ENCODE results near the gene MANSC4.
A peak's percentile ranks its signal among the peaks of the same experiment; 100 is the strongest.
"Not testable (repeated sequence)": the region's sequence is repeated elsewhere in the genome, so short reads cannot be mapped to it uniquely, and the experiment has no call there.

Gene MANSC4

GRCh38 chr12:27743601-27744000 lies 36.4 kb downstream of the MANSC4 start:
- Histone ChIP-seq H3K4me3 (ENCODE audit: low read depth, low read length) (no peak overlapping the region), H3K27ac (no peak overlapping the region), H3K4me2 (ENCODE audit: low read length) (no peak overlapping the region), H2AFZ (no peak overlapping the region), H3K79me2 (peaks cover 5% of the 10 kb centered on the region), H3K27me3 (ENCODE audit: control insufficient read depth, insufficient read depth, low read length) (no peaks in the 10 kb centered on the region), H3K9me3 (ENCODE audit: control insufficient read depth, low read length) (no peaks in the 10 kb centered on the region), H3K36me3 (ENCODE audit: control insufficient read depth, insufficient read depth, low read length) (no peaks in the 10 kb centered on the region), H3K9ac (no peak overlapping the region), H3K4me1 (no peaks in the 10 kb centered on the region)
- TF ChIP-seq CTCF (IDR thresholded peaks at IDR 0.05), result no peak

GRCh38 chr12:27734321-27734720 lies 45.7 kb downstream of the MANSC4 start:
- H3K4me3 ChIP-seq (ENCODE audit: low read depth, low read length); H3K9me3 ChIP-seq (ENCODE audit: control insufficient read depth, low read length); H3K79me2 ChIP-seq; H3K27ac ChIP-seq; H3K36me3 ChIP-seq (ENCODE audit: control insufficient read depth, insufficient read depth, low read length); H2AFZ ChIP-seq; H3K4me1 ChIP-seq; H3K4me2 ChIP-seq (ENCODE audit: low read length); H3K27me3 ChIP-seq (ENCODE audit: control insufficient read depth, insufficient read depth, low read length); H3K9ac ChIP-seq: not testable (repeated sequence)

- Histone ChIP-seq H3K27ac (no peak overlapping the region), H3K27me3 (ENCODE audit: control insufficient read depth, insufficient read depth, low read length) (no peaks in the 10 kb centered on the region), H3K9ac (no peak overlapping the region), H3K36me3 (ENCODE audit: control insufficient read depth, insufficient read depth, low read length) (no peaks in the 10 kb centered on the region), H3K4me2 (ENCODE audit: low read length) (no peak overlapping the region), H2AFZ (no peak overlapping the region), H3K4me1 (no peaks in the 10 kb centered on the region), H3K4me3 (ENCODE audit: low read depth, low read length) (no peak overlapping the region), H3K79me2 (no peaks in the 10 kb centered on the region), H3K9me3 (ENCODE audit: control insufficient read depth, low read length) (no peaks in the 10 kb centered on the region)
- no peak for TF ChIP-seq CTCF (IDR thresholded peaks at IDR 0.05)
Measured at GRCh38 chr12:27733791-27734190, 46.2 kb downstream of the MANSC4 start.

- Histone ChIP-seq H3K79me2 (no peaks in the 10 kb centered on the region), H3K36me3 (ENCODE audit: control insufficient read depth, insufficient read depth, low read length) (no peaks in the 10 kb centered on the region), H3K4me1 (no peaks in the 10 kb centered on the region), H3K9ac (no peak overlapping the region), H3K27ac (no peak overlapping the region), H3K9me3 (ENCODE audit: control insufficient read depth, low read length) (no peaks in the 10 kb centered on the region), H3K4me3 (ENCODE audit: low read depth, low read length) (no peak overlapping the region), H2AFZ (no peak overlapping the region), H3K4me2 (ENCODE audit: low read length) (no peak overlapping the region), H3K27me3 (ENCODE audit: control insufficient read depth, insufficient read depth, low read length) (no peaks in the 10 kb centered on the region)
- peak; percentile 78 for TF ChIP-seq CTCF (IDR thresholded peaks at IDR 0.05)
Measured at GRCh38 chr12:27733052-27733656, 46.9 kb downstream of the MANSC4 start.

GRCh38 chr12:27732281-27732680 lies 47.8 kb downstream of the MANSC4 start:
- H3K9me3 ChIP-seq (ENCODE audit: control insufficient read depth, low read length), result no peaks in the 10 kb centered on the region
- no peak overlapping the region for H3K4me3 ChIP-seq (ENCODE audit: low read depth, low read length)
- no peak for TF ChIP-seq CTCF (IDR thresholded peaks at IDR 0.05)
- H3K4me2 ChIP-seq (ENCODE audit: low read length), result no peak overlapping the region
- no peak overlapping the region for H3K27ac ChIP-seq
- H3K4me1 ChIP-seq, result no peaks in the 10 kb centered on the region
- H3K36me3 ChIP-seq (ENCODE audit: control insufficient read depth, insufficient read depth, low read length), result no peaks in the 10 kb centered on the region
- H3K27me3 ChIP-seq (ENCODE audit: control insufficient read depth, insufficient read depth, low read length), result no peaks in the 10 kb centered on the region
- H2AFZ ChIP-seq, result no peak overlapping the region
- no peaks in the 10 kb centered on the region for H3K79me2 ChIP-seq
- no peak overlapping the region for H3K9ac ChIP-seq
